Activated naive CD4-positive, alpha-beta T cell (primary cell): Measurements from ENCODE around the gene ITGA4.

Experiments
- DNase-seq, 4 experiments: peaks; one replicate each; lab custom pipeline; 2025; lab: John Stamatoyannopoulos, UW

Gene ITGA4

GRCh38 chr2:181575024-181575649, 118.0 kb downstream of the ITGA4 start:
- no peak for DNase-seq

DNA sequence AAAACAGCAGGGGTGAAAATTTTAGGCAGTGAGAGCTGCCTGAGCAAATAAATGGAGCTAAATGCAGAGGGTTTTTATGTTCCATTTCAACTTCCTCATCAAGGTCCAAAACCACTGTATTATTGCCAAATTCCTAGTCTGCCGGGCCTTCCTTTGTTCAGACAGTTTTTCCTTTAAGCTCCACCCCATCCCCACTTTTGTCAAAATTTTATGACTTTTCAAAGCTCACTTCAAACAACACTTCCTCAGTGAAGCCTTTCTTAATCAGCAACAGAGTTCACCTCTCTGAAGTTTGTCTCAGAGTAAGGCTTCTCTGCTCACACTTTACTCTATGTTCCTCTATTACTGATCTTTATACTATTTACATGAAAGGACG, 118.5 kb downstream of the ITGA4 start:
- no peak for DNase-seq

GRCh38 chr2:181576431-181576830, 119.2 kb downstream of the ITGA4 start:
- DNase-seq = no peak

DNA sequence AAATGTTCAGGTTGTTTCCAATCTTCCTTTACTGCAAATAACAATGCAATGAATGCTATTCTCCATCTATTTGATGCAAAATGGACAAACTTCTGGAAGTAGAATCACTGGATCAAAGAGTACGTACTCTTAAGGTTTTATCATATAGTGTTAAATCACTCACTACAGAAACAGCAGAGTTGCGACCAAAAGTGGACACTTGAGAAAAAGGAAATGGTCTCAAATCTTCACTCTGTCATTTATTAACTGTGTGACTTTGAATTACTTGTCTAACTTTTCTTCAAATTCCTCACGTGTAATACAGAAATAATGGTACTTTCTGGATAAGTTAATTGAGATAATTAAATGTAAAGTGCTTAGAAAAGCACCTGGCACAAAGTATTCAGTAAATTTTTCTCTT, 121.6 kb downstream of the ITGA4 start:
- DNase-seq = no peak

- no peak for DNase-seq
These were observed 124.3 kb downstream of the ITGA4 start for GRCh38 chr2:181581534-181581933.

DNA sequence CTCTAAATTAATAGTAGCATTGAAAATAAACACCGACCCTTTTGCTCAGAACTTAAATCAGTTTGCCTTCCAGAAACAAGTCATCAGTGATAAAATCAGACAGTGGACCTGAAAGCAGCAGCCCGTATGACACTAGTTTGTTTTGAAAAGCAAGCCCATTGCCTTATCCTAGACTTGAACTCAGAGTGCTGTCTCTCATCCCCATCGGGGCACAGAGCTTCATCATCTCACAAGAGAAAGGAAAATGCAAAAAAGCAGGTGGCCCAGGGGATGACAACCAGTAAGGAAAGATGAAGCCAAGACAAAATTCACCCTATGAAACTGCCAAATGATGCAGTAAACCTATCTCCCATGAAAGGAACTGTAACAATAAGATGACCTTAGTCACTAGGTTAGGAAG, 128.5 kb downstream of the ITGA4 start:
- no peak for DNase-seq
